H9 (cell line): ENCODE measurements around the gene PRTFDC1. TPM values are rescaled to one million over a fixed set of nuclear protein-coding genes. Genes with fewer than 3 reads are reported as not detected.

Experiments used
- DNase-seq: peaks from one replicate; pipeline ENCODE4 v3.0.0-alpha.2; 2017
- H2AFZ ChIP-seq: one replicate; pipeline ENCODE4 v1.6.1; 2013; ENCODE audit warnings: mild to moderate bottlenecking, low read length, control low read depth, moderate library complexity
- H2AK5ac ChIP-seq: 2 replicates; pipeline ENCODE4 v1.6.1; 2013; ENCODE audit warnings: low read length, control low read depth, mixed read lengths; ENCODE audit not compliant: insufficient read length
- H2BK120ac ChIP-seq: one replicate; pipeline ENCODE4 v1.6.1; 2013; ENCODE audit warnings: low read depth, mild to moderate bottlenecking, low read length, control low read depth, inconsistent platforms; ENCODE audit not compliant: poor library complexity, severe bottlenecking
- H2BK12ac ChIP-seq: 2 replicates; pipeline ENCODE4 v1.6.1; 2013; ENCODE audit warnings: low read length, control low read depth, mixed read lengths, low read depth; ENCODE audit not compliant: insufficient read length
- H2BK15ac ChIP-seq: 2 replicates; pipeline ENCODE4 v1.6.1; 2013; ENCODE audit warnings: low read depth, low read length, control low read depth
- H2BK20ac ChIP-seq: one replicate; pipeline ENCODE4 v1.6.1; 2013; ENCODE audit warnings: low read depth, mild to moderate bottlenecking, low read length, control low read depth, inconsistent platforms; ENCODE audit not compliant: poor library complexity, severe bottlenecking
- H2BK5ac ChIP-seq: 2 replicates; pipeline ENCODE4 v1.6.1; 2013; ENCODE audit warnings: low read length, control low read depth, mixed read lengths; ENCODE audit not compliant: insufficient read length
- H3K14ac ChIP-seq: 2 replicates; pipeline ENCODE4 v1.6.1; 2013; ENCODE audit warnings: low read length, control low read depth; ENCODE audit not compliant: insufficient read depth
- H3K18ac ChIP-seq: 2 replicates; pipeline ENCODE4 v1.6.1; 2013; ENCODE audit warnings: low read depth, mild to moderate bottlenecking, mixed read lengths, low read length, control low read depth; ENCODE audit not compliant: insufficient read length
- H3K23ac ChIP-seq: 2 replicates; pipeline ENCODE4 v1.6.1; 2013; ENCODE audit warnings: low read length, control low read depth, mixed read lengths, low read depth; ENCODE audit not compliant: insufficient read length
- H3K23me2 ChIP-seq: 2 replicates; pipeline ENCODE4 v1.6.1; 2013; ENCODE audit warnings: low read depth, mild to moderate bottlenecking, mixed read lengths, low read length, control low read depth; ENCODE audit not compliant: insufficient read length, poor library complexity, severe bottlenecking
- H3K27ac ChIP-seq: 2 replicates; pipeline ENCODE4 v1.5.1; 2013; ENCODE audit warnings: low read length, control low read depth, mixed read lengths, low read depth; ENCODE audit not compliant: insufficient read length
- H3K27me3 ChIP-seq: 2 replicates; pipeline ENCODE4 v1.6.1; 2013; ENCODE audit warnings: low read length, control low read depth, inconsistent platforms; ENCODE audit not compliant: insufficient read depth
- H3K4ac ChIP-seq: 2 replicates; pipeline ENCODE4 v1.6.1; 2013; ENCODE audit warnings: low read depth, mild to moderate bottlenecking, control low read depth, inconsistent platforms, low read length, moderate library complexity
- H3K4me1 ChIP-seq: 2 replicates; pipeline ENCODE4 v1.6.1; 2013; ENCODE audit warnings: low read length, control low read depth, inconsistent platforms; ENCODE audit not compliant: insufficient read depth
- H3K4me2 ChIP-seq: 2 replicates; pipeline ENCODE4 v1.6.1; 2013; ENCODE audit warnings: low read length, control low read depth, mixed read lengths; ENCODE audit not compliant: insufficient read length, insufficient read depth
- H3K56ac ChIP-seq: 2 replicates; pipeline ENCODE4 v1.6.1; 2013; ENCODE audit warnings: low read depth, mild to moderate bottlenecking, mixed read lengths, low read length, control low read depth; ENCODE audit not compliant: insufficient read length
- H3K79me1 ChIP-seq: 2 replicates; pipeline ENCODE4 v1.6.1; 2013; ENCODE audit warnings: low read depth, mild to moderate bottlenecking, moderate library complexity, low read length, control low read depth, inconsistent platforms; ENCODE audit not compliant: insufficient read depth, poor library complexity, severe bottlenecking
- H3K79me2 ChIP-seq: 2 replicates; pipeline ENCODE4 v1.6.1; 2013; ENCODE audit warnings: low read length, control low read depth, inconsistent platforms; ENCODE audit not compliant: insufficient read depth
- H3K9ac ChIP-seq: 2 replicates; pipeline ENCODE4 v1.6.1; 2013; ENCODE audit warnings: low read length, control low read depth, mixed read lengths; ENCODE audit not compliant: insufficient read length; ENCODE audit errors: extremely low read depth
- H3K9me3 ChIP-seq: one replicate; pipeline ENCODE4 v1.6.1; 2013; ENCODE audit warnings: low read depth, low read length, inconsistent platforms; ENCODE audit not compliant: control insufficient read depth
- H3T11ph ChIP-seq: one replicate; pipeline ENCODE4 v1.6.1; 2013; ENCODE audit warnings: mild to moderate bottlenecking, low read length, control low read depth, inconsistent platforms
- H4K20me1 ChIP-seq: one replicate; pipeline ENCODE4 v1.6.1; 2013; ENCODE audit not compliant: control insufficient read depth, insufficient read length, insufficient read depth
- H4K5ac ChIP-seq: 2 replicates; pipeline ENCODE4 v1.6.1; 2013; ENCODE audit warnings: low read depth, mild to moderate bottlenecking, mixed read lengths, low read length, control low read depth; ENCODE audit not compliant: insufficient read length
- H4K8ac ChIP-seq: replicated peaks from 2 replicates; pipeline ENCODE4 v1.6.1; 2013; ENCODE audit warnings: low read length, control low read depth, mixed read lengths, low read depth; ENCODE audit not compliant: insufficient read length
- H4K91ac ChIP-seq: 2 replicates; pipeline ENCODE4 v1.6.1; 2013; ENCODE audit warnings: low read depth, mild to moderate bottlenecking, moderate library complexity, mixed read lengths, low read length, control low read depth; ENCODE audit not compliant: insufficient read length
- H3K27ac Mint-ChIP-seq, 3 experiments: 2 replicates in 2 of 3; 3 replicates in 1 of 3; pipeline ENCODE4 v1.8.0; 2020 to 2021; ENCODE audit warnings: mixed read lengths in 3 of 3, mild to moderate bottlenecking in 1 of 3, moderate library complexity in 1 of 3
- H3K27me3 Mint-ChIP-seq: 2 replicates; pipeline ENCODE4 v1.8.0; 2021; ENCODE audit warnings: low read depth, mild to moderate bottlenecking, moderate library complexity, mixed read lengths
- H3K36me3 Mint-ChIP-seq, 3 experiments: 2 replicates in 2 of 3; 3 replicates in 1 of 3; pipeline ENCODE4 v1.8.0; 2020 to 2021; ENCODE audit warnings: low read depth in 3 of 3, mixed read lengths in 3 of 3; ENCODE audit not compliant: insufficient read depth in 1 of 3
- H3K4me1 Mint-ChIP-seq, 2 experiments: 2 replicates each; pipeline ENCODE4 v1.8.0; 2020; ENCODE audit warnings: mixed read lengths in 2 of 2
- H3K4me3 Mint-ChIP-seq, 2 experiments: 2 replicates in 1 of 2; 3 replicates in 1 of 2; pipeline ENCODE4 v1.8.0; 2020 to 2021; ENCODE audit warnings: mild to moderate bottlenecking in 2 of 2, mixed read lengths in 2 of 2, moderate library complexity in 1 of 2
- H3K9me3 Mint-ChIP-seq, 2 experiments: 2 replicates in 1 of 2; 3 replicates in 1 of 2; pipeline ENCODE4 v1.8.0; 2020; ENCODE audit warnings: mild to moderate bottlenecking in 2 of 2, mixed read lengths in 2 of 2, moderate library complexity in 1 of 2
- CTCF ChIP-seq: fragments of 200-600 bp; sonication (generic); conservative IDR thresholded peaks from 3 replicates; pipeline ENCODE4 v1.8.0; 2021; ENCODE audit warnings: antibody characterized with exemption, mild to moderate bottlenecking
- WGBS: extraction: QIAGEN DNeasy Blood & Tissue Kit; methylation state at CpG from one replicate; pipeline ENCODE4 v1.1.7; 2013; ENCODE audit warnings: missing lambda C conversion rate, low lambda C conversion rate, mixed read lengths; ENCODE audit not compliant: insufficient read length; ENCODE audit errors: extremely low coverage; 5-methylcytosine and 5-hydroxymethylcytosine counted together
- total RNA-seq: library from RNA; stranded (reverse); gene quantifications from 2 replicates; pipeline ENCODE4 v1.2.1, GENCODE V29; 2021

Gene PRTFDC1
- total RNA-seq, 1 experiment from 2014 or later = 7.5 TPM

- Histone ChIP-seq H2BK15ac (no peak overlapping the region), H2BK20ac (no peak overlapping the region), H3T11ph (no peak overlapping the region), H3K14ac (no peak overlapping the region), H2AK5ac (no peak overlapping the region), H3K23ac (no peak overlapping the region), H3K27ac (no peak overlapping the region), H4K8ac (no peak overlapping the region), H2BK5ac (no peak overlapping the region), H3K79me1 (no peaks in the 10 kb centered on the region), H3K79me2 (no peaks in the 10 kb centered on the region), H3K56ac (no peak overlapping the region), H3K23me2 (no peaks in the 10 kb centered on the region), H3K9ac (no peak overlapping the region), H2BK120ac (no peak overlapping the region), H3K4me2 (no peak overlapping the region), H3K4ac (no peak overlapping the region), H4K20me1 (no peaks in the 10 kb centered on the region), H4K5ac (no peak overlapping the region), H3K4me1 (no peaks in the 10 kb centered on the region), H4K91ac (no peak overlapping the region), H3K18ac (no peak overlapping the region), H2BK12ac (no peak overlapping the region), H2AFZ (no peak overlapping the region), H3K27me3 (no peaks in the 10 kb centered on the region), H3K9me3 (no peaks in the 10 kb centered on the region)
- Mint-ChIP-seq H3K9me3 (no peaks in the 10 kb centered on the region; a peak in 1 of 5 replicates), H3K4me3 (no peak overlapping the region), H3K4me1 (peaks cover 3 to 5% of the 10 kb centered on the region in 2 experiments; a peak in 3 of 4 replicates), H3K36me3 (no peaks in the 10 kb centered on the region), H3K27ac (no peak overlapping the region), H3K27me3 (no peaks in the 10 kb centered on the region)
- DNase-seq = no peak
- no peak for TF ChIP-seq CTCF
- WGBS = 100% methylated on average over 1 of the region's 3 CpGs
Measured at GRCh38 chr10:24983946-24984345, 31.5 kb upstream of the PRTFDC1 start.
